ENCODE data around the gene RIN3. TPM values are rescaled to one million over a fixed set of nuclear protein-coding genes. Genes with fewer than 3 reads are reported as not detected.

The RIN3 gene
- total RNA-seq, 1 donor from 2014 or later: 0.22 TPM

- no peak overlapping the region for H3K4me3 Mint-ChIP-seq
These were observed 88.3 kb downstream of the RIN3 start for GRCh38 chr14:92601757-92602417.

GRCh38 chr14:92603309-92604242 is 90.0 kb downstream of the RIN3 start:
- H3K36me3 Mint-ChIP-seq: no peaks in the 10 kb centered on the region
- H2AFZ ChIP-seq (replicated peaks): no peak overlapping the region
- H3K4me2 ChIP-seq: no peak overlapping the region
- H3K27ac ChIP-seq: no peak overlapping the region
- peak overlapping the region; percentile 93 for H3K27ac Mint-ChIP-seq
- DNase-seq (ENCODE audit: low spot score): peak; percentile 52
- no peaks in the 10 kb centered on the region for H3K36me3 ChIP-seq
- H3K9me3 Mint-ChIP-seq: peaks cover 4% of the 10 kb centered on the region
- H3K79me2 ChIP-seq (ENCODE audit: low read depth): no peaks in the 10 kb centered on the region
- H3K27me3 Mint-ChIP-seq (ENCODE audit: insufficient read depth, low read depth): peaks cover 9% of the 10 kb centered on the region
- TF ChIP-seq EZH2phosphoT487 (IDR thresholded peaks at IDR 0.05) (no peak), CTCF (IDR thresholded peaks at IDR 0.05) (no peak), EZH2 (IDR thresholded peaks at IDR 0.05) (no peak)
- H3K4me1 ChIP-seq: peaks cover 6% of the 10 kb centered on the region
- H3K9me3 ChIP-seq (ENCODE audit: low read depth): no peaks in the 10 kb centered on the region
- H3K4me1 Mint-ChIP-seq: peaks cover 17% of the 10 kb centered on the region
- no peaks in the 10 kb centered on the region for H3K27me3 ChIP-seq
- H3K4me3 ChIP-seq: no peak overlapping the region
- H3K9ac ChIP-seq: no peak overlapping the region
- no peaks in the 10 kb centered on the region for H4K20me1 ChIP-seq (ENCODE audit: low read depth)
- H3F3A ChIP-seq (ENCODE audit: low read depth): no peaks in the 10 kb centered on the region
- H3K4me3 Mint-ChIP-seq: no peak overlapping the region

More at GRCh38 chr14:92601757-92602417, 88.3 kb downstream of the RIN3 start:
- Histone ChIP-seq H3K27ac (no peak overlapping the region), H3K79me2 (ENCODE audit: low read depth) (no peaks in the 10 kb centered on the region), H3F3A (ENCODE audit: low read depth) (no peaks in the 10 kb centered on the region), H4K20me1 (ENCODE audit: low read depth) (no peaks in the 10 kb centered on the region), H3K27me3 (no peaks in the 10 kb centered on the region), H3K9ac (no peak overlapping the region), H3K4me1 (peaks cover 6% of the 10 kb centered on the region), H3K4me2 (no peak overlapping the region), H3K36me3 (no peaks in the 10 kb centered on the region), H2AFZ (replicated peaks) (no peak overlapping the region), H3K4me3 (no peak overlapping the region), H3K9me3 (ENCODE audit: low read depth) (no peaks in the 10 kb centered on the region)
- no peaks in the 10 kb centered on the region for H3K9me3 Mint-ChIP-seq
- no peaks in the 10 kb centered on the region for H3K36me3 Mint-ChIP-seq
- peaks cover 9% of the 10 kb centered on the region for H3K27me3 Mint-ChIP-seq (ENCODE audit: insufficient read depth, low read depth)
- H3K4me1 Mint-ChIP-seq: peaks cover 17% of the 10 kb centered on the region
- peak overlapping the region; percentile 39 for H3K27ac Mint-ChIP-seq
- TF ChIP-seq CTCF (IDR thresholded peaks at IDR 0.05): no peak
- TF ChIP-seq EZH2phosphoT487 (IDR thresholded peaks at IDR 0.05): no peak
- TF ChIP-seq EZH2 (IDR thresholded peaks at IDR 0.05): no peak
- DNase-seq (ENCODE audit: low spot score): no peak

GRCh38 chr14:92605274-92605940 is 91.8 kb downstream of the RIN3 start:
- Histone ChIP-seq H2AFZ (replicated peaks) (no peak overlapping the region), H3K27me3 (no peaks in the 10 kb centered on the region), H3K36me3 (no peaks in the 10 kb centered on the region), H3K27ac (no peak overlapping the region), H3K4me2 (no peak overlapping the region), H3F3A (ENCODE audit: low read depth) (no peaks in the 10 kb centered on the region), H4K20me1 (ENCODE audit: low read depth) (no peaks in the 10 kb centered on the region), H3K4me3 (no peak overlapping the region), H3K9ac (no peak overlapping the region), H3K9me3 (ENCODE audit: low read depth) (no peaks in the 10 kb centered on the region), H3K4me1 (peaks cover 6% of the 10 kb centered on the region), H3K79me2 (ENCODE audit: low read depth) (no peaks in the 10 kb centered on the region)
- no peak for DNase-seq (ENCODE audit: low spot score)
- TF ChIP-seq CTCF (IDR thresholded peaks at IDR 0.05) (no peak), EZH2 (IDR thresholded peaks at IDR 0.05) (no peak), EZH2phosphoT487 (IDR thresholded peaks at IDR 0.05) (no peak)
- H3K9me3 Mint-ChIP-seq: peaks cover 4% of the 10 kb centered on the region
- peaks cover 4% of the 10 kb centered on the region for H3K27me3 Mint-ChIP-seq (ENCODE audit: insufficient read depth, low read depth)
- no peak overlapping the region for H3K4me3 Mint-ChIP-seq
- no peak overlapping the region for H3K27ac Mint-ChIP-seq
- no peaks in the 10 kb centered on the region for H3K36me3 Mint-ChIP-seq
- peaks cover 15% of the 10 kb centered on the region for H3K4me1 Mint-ChIP-seq

Data from neural progenitor cell (in vitro differentiated cells).